Hematopoietic multipotent progenitor cell treated with erythropoietin and hydrocortisone succinate and interleukin-3 and kit ligand, for 17 days (in vitro differentiated cells): ENCODE measurements around the gene NBAS.

Experiments
- DNase-seq: peaks from one replicate; pipeline ENCODE4 v3.0.0-alpha.2; 2015; ENCODE audit warnings: low spot score

Gene NBAS

GRCh38 chr2:15591373-15591691, 30.2 kb upstream of the NBAS start:
- no peak for DNase-seq

GRCh38 chr2:15588329-15588919, 27.3 kb upstream of the NBAS start:
- peak; percentile 73 for DNase-seq

GRCh38 chr2:15584767-15585469, 23.8 kb upstream of the NBAS start:
- DNase-seq: no peak

DNA sequence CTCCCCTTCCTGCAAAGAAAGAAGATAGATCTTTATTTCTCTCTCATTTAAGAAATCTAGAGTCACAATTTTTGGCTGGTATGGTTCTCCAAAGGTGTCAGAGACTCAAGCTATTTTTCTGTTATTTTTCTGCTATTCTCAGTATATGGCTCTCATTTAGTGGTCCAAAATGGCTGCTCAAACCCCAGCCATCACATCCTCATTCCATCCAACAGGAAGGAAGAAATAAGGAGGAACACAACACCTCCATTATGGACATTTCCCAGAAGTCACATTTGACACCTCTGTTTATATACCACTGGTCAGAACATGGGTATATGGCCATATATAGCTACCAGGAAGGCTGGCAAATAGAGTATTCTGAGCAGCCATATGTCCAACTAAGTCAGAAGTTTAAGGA, 23.2 kb upstream of the NBAS start:
- no peak for DNase-seq

- no peak for DNase-seq
These were observed 22.7 kb upstream of the NBAS start for GRCh38 chr2:15583826-15584225.

DNA sequence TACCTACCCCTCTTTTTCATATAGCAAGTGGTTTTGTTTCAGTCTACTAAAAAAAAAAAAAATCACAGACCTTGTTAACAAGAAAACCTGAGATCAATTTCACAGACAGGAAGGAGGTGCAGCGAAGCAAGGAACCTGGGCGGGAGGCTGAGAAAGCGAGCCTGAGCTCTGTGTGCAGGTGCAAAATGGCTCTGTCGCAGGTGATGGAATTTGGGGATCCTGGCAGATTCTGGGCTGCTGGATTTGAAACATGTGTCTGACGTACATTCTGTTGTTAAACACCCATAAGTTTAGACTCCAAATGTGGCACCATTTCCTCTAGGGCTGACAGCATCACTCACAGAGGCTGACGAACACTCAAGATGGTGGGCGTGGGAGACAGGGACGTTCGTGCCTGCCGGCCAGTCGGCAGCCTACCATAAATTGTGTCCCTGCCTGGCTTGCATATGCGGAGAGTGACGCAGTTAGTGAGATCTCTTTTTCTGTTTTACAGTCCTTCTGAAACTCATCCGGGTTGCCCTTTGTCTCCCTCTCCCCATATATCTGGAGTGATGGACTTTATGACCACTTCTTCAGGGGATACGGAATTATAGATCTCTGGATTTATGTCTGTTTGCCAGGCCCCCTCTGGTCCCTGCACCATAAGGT, 21.7 kb upstream of the NBAS start:
- DNase-seq: no peak

DNA sequence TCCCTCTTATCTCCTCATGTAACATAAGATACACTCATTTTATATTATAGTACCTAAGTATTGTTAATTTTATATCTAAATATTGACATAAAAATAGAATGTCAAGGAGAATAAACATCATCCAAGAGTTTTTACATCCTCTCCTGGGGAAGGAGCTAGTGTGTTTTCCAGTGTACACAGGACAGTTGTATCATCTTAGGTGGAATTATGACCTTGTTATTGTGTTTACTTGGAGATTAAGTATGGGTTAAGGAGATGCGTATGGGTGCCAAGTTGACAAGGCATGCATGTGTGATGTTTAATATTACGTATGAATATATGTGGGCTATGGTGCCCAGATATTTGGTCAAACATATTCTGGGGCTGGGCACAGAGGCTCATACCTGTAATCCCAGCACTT, 19.3 kb upstream of the NBAS start:
- DNase-seq: no peak

- DNase-seq: no peak
These were observed 18.5 kb upstream of the NBAS start for GRCh38 chr2:15579641-15580040.

- peak; percentile 93 for DNase-seq
These were observed 16.1 kb upstream of the NBAS start for GRCh38 chr2:15577071-15577735.

- no peak for DNase-seq
These were observed 10.6 kb upstream of the NBAS start for GRCh38 chr2:15571729-15572128.

- no peak for DNase-seq
These were observed 9.0 kb upstream of the NBAS start for GRCh38 chr2:15570104-15570503.

DNA sequence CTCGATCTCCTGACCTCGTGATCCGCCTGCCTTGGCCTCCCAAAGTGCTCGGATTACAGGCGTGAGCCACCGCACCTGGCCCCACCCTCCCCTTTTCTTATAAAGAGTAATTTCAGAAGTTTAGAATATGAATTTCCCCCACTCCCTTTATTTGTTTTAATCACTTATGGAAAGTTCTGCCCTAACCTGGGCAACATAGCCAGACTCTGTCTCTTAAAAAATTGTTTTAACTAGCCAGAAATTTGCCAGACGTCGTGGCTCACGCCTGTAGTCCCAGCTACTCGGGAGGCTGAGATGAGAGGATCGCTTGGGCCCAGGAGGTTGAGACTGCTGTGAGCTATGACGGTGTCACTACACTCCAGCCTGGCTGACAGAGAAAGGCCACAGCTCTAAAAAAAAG, 7.7 kb upstream of the NBAS start:
- DNase-seq: no peak

DNA sequence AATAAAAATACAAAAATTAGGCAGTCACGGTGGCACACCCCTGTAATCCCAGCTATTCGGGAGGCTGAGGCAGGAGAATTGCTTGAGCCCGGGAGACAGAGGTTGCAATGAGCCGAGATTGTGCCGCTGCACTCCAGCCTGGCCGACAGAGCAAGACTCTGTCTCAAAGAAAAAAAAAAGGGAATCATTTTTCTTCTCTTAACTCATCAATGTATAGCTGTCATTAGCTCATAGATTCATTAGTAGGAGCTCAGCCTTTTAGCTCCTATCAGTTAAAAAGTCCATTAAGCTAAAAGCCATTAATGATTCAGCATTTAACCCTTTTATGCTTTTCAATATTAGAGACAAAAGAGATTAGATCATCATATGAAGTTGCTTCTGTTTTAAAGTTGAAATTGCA, 5.8 kb upstream of the NBAS start:
- DNase-seq: no peak

DNA sequence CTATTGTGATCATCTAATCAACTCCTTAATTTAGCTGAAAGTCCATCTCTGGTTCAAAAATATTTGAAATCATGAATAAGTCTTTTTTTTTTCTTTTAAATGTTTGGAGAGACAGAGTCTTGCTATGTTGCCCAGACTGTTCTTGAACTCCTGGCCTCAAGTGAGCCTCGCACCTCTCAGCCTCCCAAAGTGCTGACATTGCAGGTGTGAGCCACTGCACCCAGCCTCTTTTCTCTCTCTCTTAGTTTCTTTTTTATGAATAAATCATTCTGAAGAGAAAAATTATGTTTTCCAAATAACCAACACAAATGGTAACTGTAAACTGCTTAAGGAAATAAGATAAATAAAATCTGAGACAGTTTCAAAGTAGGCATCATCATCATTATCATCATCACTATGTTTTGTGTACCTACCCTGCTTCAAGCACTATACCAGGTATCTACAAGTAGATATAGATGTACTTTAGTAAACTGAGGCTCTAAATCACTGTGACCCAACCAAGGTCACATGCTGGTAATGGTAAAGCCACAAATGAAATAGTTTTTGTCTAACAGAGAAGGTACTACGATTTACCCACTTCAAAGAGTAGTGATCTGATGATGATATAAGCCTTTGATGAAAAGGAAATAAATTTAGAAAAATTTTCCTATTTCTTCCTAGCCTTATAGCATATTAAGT, 5.0 kb upstream of the NBAS start:
- no peak for DNase-seq

DNA sequence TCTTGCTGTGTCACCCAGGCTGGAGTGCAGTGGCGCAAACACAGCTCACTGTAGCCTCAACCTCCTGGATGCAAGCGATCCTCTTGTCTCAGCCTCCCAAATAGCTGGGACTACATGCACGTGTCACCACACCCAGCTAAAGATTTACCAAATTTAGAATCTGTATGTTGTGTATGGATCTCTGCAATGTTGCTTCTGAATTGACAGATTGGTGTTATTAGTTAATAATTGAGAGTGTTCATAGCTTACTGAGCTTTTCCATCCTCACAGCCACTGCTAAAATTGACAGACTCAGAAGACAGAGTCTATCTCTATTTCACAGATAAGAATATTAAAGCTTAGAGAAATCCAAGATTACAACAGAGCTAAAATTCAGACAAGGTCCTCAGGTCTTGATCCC, 4.3 kb upstream of the NBAS start:
- no peak for DNase-seq

- DNase-seq: no peak
These were observed 2.3 kb upstream of the NBAS start for GRCh38 chr2:15563227-15564100.

- DNase-seq: no peak
These were observed 1.4 kb upstream of the NBAS start for GRCh38 chr2:15562354-15563031.

GRCh38 chr2:15561574-15562344, 625 bp upstream of the NBAS start:
- peak; percentile 56 for DNase-seq

GRCh38 chr2:15560140-15560987, 770 bp downstream of the NBAS start:
- DNase-seq: peak; percentile 56
